ENCODE measurements around the gene CD7.

Gene CD7

DNA sequence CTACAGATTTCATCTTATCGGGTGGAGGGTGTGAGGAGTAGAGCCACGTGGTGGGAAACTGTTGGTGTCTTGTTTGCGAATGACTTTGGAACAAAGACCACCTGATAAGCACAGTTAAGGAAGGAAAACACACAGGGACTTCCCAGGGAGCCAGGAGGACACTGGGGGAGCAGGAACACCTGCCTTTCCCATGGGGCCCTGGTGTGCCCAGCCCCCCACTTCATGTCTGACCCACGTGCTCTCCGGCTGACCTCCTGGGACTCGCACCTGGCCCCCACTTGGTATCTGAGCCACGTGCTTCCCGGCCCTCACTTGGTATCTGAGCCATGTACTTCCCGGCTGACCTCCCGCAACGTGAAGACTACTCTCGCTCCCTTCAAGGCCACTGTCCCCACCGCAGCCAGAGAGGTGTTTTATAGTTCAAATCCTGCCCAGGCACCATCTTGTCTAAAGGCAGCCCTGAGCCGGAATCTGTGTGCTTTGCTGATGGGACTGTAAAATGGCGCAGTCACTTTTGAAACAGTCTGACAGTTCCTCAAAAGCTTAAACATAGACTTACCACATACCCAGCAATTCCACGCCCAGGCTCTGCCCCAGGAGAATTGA, 38.5 kb downstream of the CD7 start:
- no peak for DNase-seq (ENCODE audit: low read depth in 2 of 2)

DNA sequence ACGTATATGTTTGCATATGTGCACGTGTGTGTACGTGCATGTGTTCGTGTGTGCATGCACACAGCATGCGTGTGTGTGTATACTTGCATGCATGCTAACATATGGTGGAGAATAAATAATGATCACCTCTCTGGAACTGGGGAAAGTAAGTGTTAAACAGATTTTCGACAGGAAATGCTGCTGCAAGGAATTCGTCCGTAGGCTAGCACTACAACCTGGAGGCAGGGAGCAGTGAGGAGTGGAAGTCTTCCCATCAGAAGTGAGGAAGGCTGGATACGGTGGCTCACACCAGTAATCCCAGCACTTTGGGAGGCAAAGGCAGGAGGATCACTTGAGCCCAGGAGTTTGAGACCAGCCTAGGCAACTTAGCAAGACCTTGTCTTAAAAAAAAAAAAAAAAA, 39.1 kb downstream of the CD7 start:
- no peak for DNase-seq (ENCODE audit: low read depth in 2 of 2)

DNA sequence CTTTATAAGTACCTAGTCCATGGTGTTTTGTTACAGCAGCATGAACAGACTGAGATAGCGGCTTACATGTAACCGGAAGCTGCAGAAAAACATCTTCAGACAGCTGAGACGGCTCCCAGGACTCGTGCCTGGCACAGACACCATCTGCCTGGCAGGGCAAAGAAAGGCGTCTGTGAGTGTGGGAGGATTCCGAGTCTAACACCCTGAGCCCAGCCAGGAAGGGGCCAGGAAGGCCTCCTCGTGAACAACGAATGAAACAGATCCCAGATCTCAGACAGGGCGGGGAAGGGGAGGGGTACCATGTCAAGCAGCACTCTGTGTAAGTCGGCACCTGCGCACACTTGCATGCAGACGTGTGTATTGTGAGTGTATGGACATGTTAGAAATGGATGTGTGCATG, 39.6 kb downstream of the CD7 start:
- DNase-seq (ENCODE audit: low read depth in 2 of 2), result no peak

DNA sequence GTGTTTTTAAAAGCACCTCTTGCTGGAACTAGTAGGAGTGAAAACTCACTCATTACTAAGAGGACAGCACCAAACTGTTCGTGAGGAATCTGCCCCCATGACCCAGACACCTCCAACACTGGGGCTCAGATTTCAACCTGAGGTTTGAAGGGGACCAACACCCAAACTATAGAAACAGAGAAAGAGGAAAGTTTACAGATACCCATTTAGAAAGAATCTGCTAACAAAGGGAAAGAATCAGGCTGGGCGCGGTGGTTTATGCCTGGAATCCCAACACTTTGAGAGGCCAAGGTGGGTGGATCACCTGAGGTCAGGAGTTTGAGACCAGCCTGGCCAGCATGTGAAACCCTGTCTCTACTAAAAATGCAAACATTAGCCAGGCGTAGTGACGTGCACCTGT, 40.5 kb downstream of the CD7 start:
- no peak for DNase-seq (ENCODE audit: low read depth in 2 of 2)

DNA sequence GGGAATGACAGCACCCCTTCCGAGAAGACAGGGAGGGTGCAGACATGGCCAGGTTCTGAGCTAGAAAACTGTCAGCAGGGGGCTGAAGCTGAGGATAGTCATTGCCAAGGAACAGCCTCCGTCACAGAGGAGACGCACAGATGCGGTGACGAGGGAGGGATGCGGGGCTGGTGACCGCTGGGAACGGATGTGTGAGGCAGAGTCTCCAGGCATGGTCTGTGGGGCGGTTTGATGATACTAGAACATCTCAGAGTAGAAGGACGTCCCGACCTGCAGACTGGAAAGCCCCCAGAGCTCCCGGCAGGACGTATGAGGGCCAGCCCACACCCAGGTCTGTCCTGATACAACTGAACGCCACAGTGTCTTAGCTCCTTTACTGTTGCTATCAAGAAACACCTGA, 42.1 kb downstream of the CD7 start:
- DNase-seq (ENCODE audit: low read depth in 2 of 2), result no peak

DNA sequence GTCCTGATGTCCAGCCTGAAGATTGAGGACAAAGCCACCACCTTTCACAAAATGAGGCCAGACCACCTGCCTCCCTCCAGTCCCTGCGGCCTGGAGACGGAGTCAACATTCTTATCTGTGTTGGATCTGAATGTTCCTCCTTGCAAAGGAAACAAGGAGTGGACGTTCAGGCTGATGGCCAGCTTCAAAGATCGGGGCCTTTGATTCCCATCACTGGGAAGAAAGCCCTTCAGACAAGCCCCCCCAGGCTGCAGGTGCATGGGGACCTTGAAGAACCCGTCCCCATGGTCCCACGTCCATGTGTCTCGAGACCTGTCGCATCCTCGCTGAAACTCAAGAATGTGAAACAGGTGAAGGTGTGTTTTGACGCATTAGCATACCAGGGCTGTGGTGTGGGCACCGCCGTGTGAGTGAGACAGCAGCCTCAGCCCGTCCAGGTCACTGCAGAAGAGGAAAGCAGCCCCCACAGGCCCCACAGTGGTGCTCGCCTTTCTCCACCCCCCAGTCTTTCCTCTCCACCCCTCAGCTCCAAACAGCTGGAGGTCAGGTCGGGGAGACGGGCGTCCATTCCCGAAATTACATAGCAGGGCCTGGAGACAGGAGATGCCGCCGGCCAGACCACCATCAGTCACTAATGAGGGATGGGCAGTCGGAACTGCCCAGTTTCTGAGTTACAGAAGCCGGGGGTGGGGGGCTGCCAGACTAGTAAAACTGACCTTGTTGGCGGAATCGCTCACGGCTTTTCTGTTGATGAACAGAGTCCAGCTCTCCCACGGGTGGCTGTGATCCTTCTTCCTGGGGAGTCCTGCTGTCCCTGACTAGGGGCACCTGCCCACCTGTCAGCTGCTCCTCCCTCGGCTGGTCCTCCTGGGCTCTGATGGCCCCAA, 43.0 kb downstream of the CD7 start:
- DNase-seq (ENCODE audit: low read depth in 2 of 2), result no peak

DNA sequence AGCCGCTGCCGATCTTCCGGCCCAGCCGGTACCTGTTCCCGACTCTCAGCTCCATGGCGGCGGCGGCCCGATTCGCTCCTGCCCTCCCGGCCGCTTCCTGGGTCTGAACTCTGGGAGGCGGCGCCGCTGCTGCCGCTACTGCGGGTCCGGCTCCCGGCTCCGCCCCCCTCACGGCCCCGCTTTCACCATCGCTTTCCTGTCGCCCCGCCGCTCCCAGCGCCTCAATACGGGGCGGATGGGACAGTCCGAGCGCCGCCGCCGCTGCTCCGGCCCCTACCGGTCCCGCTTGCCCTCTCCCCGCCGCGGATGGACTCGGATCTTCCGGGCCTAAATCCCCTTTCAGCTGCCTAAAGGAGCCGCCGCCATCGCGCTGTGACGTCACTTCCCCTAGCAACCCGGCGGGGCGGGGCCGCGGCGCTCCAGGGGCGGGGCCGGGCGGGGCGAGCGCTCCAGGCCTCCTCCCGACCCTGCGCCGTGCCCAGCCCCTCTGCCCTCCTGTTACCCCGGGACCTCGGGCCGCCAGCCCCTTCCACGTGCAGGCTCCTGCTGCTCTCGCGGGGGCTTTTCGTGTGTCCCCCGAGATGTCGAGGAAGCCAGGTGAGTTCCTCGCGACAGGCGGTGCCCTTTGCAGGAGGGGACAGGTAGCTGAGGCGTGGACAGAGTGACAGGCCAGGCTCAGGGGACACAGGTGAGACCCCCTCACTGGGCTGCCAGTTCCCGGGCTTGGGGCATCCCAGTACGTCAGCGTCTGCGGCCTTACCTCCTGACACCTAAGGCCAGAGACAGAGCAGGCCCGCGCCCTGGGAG, 43.9 kb downstream of the CD7 start, which contains the start of gene CSNK1D:
Gene CSNK1D, minus strand, starts transcription at position 374 of the 807 bp plus-strand sequence. Its CDS starts 319 bp downstream, at position 55.
- peak; percentile 82 to 89 for DNase-seq (ENCODE audit: low read depth in 2 of 2)

DNA sequence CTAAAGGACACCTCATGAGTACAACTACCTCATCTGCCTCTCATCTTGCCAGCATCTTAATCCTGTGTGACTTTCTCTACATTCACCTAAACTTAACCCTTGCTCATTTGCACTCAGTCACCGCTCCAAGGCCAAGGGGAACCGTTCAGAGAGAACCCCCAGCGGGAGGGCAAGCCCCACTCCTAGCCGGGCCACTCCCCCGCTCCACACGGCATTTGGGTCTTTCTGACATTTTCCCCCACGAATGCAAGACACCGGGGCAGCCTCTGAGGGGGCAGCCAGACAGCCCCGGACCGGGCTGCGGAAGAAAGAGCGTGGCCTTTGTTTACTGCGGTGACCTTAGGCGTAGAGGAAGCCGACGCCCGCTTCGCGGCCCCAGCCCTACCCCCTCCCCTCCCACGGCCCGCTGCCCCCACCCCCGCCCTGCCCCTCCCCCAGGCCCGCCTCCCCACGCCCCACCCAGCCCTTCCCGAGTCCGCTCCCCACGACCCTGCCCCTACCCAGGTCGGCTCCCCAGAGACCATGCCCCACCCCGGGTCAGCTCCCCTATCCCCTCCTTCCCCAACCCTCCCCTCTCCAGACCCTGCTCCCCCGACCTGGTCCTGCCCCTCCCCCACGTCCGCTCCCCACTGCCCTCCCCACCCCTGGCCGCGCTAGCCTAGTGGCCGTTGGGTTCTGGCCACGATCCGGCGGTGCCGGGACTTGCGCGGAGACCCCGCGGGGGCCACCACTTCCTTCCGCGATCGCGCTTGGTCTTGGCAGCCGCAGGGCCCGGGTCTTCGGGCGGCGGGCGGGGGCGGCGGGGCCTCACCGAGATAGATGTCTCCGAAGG, 44.7 kb downstream of the CD7 start:
- peak in 1 of 2 donors; percentile 23 for DNase-seq (ENCODE audit: low read depth in 2 of 2)

DNA sequence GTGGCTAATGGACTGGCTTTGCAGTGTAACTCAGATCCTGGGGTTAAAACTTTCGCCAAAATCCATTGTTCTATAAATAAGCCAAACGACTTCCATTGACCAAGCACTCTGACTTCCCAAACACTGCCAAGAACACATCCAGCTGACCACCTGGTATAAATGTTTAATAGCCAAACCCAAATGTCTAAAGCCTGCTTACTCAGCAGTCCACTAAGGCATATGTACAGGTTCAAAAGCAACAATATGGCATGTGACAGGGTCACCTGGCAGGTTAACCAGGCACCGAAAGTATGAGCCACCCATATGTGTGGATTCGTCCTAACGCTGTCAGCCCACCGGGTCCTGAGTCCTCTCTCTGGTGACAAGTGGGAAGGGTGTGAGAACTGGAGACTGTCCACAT, 46.0 kb downstream of the CD7 start:
- DNase-seq (ENCODE audit: low read depth in 2 of 2), result no peak

DNA sequence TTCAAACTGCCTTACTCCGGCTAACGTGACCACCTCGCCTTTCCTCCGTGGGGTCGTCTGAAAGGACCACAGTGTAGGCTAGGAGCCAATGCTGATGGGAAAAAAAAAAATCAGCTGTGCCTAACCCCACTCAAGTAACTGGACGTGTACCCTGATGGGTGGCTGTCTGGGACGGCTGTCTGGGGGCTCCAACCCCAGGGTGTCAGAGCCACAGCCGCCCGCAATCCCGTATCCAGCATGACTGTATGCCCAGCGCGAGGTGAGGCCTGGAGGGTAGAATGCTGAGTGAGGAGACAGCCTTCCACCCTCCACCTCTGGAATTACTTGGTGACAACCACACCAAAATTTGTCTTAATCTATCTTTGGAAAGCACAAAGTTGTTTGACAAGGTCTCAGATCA, 46.8 kb downstream of the CD7 start:
- DNase-seq (ENCODE audit: low read depth in 2 of 2), result no peak

DNA sequence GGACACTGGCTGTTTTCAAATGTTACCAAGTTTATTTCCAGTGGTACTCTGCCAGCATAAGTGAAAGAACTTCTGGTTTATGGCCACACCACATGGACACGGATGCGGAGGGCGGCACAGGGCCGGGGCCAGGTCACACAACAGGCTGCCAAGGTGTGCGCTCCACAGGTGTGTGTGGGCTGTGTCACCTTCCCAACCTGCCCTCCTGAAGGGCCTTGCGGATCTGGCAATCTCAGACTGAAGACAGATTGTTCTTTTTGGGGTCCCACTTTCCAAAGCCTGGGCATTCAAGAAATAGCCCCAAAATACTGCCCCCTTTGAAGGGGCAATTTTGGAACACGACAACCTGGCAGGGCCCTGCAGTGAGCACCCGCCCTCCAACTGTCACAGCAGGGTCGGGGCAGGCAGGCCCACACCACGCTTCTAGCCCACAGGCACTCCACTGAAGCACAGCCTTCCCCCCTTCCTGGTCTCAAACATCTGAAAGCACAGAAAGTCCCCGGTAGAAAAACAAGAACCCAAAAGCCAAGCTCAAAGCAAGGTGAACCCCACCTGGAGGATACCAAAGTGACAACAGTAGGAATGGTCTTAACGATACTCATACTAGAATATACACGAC, 47.4 kb downstream of the CD7 start:
- no peak for DNase-seq (ENCODE audit: low read depth in 2 of 2)

DNA sequence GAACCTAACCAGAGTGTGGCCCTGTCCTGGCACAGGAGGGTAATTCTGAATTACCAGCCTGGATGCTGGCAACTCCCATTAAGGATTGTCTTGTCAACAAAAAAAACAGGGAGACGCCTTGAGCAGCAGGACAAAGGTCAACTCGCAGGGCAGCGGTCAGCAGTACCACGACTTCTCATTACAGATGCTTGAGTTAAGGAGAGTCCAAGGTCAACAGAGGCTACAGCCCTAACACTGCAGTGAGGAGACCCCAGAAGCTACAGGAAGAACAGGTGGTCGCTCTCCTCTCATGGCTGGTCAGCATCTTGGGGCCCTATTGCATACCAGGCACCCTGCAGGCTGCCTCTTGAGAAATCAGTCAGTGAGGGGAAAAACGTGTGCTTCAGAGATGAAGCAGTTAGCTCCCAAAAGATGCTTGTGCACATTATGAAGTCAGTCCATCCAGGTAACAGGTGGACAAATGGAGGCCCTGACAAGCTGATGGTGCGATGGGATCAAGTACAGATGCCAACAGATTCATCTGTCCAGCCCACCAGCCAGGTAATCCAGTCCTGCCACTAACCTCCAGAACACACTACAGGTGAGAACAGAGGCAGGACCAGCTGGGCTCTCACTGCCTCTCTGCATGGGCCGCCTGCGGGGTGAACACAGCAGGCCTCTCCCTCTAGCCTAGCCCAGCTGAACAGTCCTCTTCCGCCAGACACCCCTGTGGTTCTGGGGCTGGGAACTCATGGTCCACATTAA, 48.1 kb downstream of the CD7 start:
- no peak for DNase-seq (ENCODE audit: low read depth in 2 of 2)

DNA sequence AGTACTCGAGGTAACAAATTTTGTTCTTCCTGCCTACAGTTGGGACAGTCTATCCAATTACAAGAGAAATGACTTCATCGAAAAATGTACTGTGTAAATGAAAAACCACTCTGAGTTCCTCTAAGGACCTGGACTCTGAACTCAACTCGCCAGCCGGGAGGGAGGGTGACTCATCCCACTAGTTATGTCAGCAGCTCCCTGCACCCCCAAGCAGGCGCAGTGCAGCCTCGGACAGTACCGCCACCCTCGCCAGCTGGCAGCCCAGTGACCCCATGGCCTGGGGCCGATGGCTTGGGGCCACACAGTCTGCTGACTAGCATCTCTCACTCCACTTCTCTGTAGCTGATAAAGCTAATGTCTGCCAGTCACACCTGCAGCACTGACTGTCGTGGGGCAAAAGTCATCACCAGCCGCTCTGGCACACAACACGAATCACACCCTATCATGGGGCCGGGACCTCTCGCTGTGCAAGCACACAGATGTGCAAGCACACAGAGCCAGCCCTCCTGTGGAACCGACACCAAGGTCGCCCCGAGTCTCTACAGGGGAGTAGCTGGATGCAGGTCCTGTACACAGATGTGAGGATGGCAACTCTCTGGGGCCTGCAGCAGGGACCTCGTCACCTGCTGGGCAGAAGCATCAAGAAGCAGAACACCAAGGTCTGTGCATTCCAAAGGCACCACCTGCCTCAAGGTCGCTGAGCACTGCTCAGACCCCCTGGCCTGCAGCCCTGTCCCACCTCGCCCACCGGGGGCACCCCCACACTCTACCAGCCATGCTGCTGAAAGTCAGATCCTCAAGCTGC, 49.6 kb downstream of the CD7 start:
- DNase-seq (ENCODE audit: low read depth in 2 of 2), result no peak

DNA sequence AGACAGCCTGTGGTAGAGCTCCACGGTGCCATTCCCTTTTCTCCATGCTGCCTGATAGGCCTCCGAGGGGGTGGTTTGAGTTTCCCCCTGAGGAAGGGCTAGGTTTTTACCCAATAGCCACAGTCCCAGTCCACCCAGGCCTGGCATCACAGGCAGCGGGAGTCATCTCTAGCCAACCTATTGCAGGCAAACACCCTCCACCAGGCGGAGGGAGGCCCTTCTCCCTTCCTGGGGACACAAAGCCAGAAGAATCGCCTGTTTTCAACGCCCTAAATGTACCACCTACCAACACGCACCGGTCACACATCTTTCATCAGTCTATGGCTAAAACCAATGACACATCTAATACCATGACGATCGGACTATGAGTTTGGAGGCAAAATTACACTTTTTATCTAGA, 51.3 kb downstream of the CD7 start:
- no peak for DNase-seq (ENCODE audit: low read depth in 2 of 2)
